SW480 (cell line): ENCODE results near the gene RB1.
"Not testable (repeated sequence)": the region's sequence is repeated elsewhere in the genome, so short reads cannot be mapped to it uniquely, and the experiment has no call there.

Experiments
- DNase-seq: peaks from one replicate; pipeline ENCODE4 v3.0.0-alpha.2; 2016; ENCODE audit warnings: low spot score

RB1 gene

GRCh38 chr13:48410199-48410598, 106.6 kb downstream of the RB1 start:
- DNase-seq: no peak

- DNase-seq: no peak
Measured at GRCh38 chr13:48411147-48411794, 107.7 kb downstream of the RB1 start.

GRCh38 chr13:48411841-48412531, 108.4 kb downstream of the RB1 start:
- no peak for DNase-seq

GRCh38 chr13:48412881-48413351, 109.4 kb downstream of the RB1 start, which contains the start of gene LPAR6:
LPAR6 (minus strand) TSS chr13:48413113; CDS start chr13:48412423, 690 bp downstream.
- no peak for DNase-seq

GRCh38 chr13:48414501-48414900, 111.0 kb downstream of the RB1 start:
- DNase-seq: no peak

GRCh38 chr13:48415516-48415915, 112.0 kb downstream of the RB1 start:
- no peak for DNase-seq

- not testable (repeated sequence) for DNase-seq
Measured at GRCh38 chr13:48422003-48422402, 118.5 kb downstream of the RB1 start.

- DNase-seq: no peak
Measured at GRCh38 chr13:48424212-48424611, 120.7 kb downstream of the RB1 start.

- no peak for DNase-seq
Measured at GRCh38 chr13:48426052-48426451, 122.5 kb downstream of the RB1 start.

- not testable (repeated sequence) for DNase-seq
Measured at GRCh38 chr13:48426755-48427298, 123.3 kb downstream of the RB1 start.

- DNase-seq: no peak
Measured at GRCh38 chr13:48429036-48429435, 125.5 kb downstream of the RB1 start.

GRCh38 chr13:48429886-48430285, 126.3 kb downstream of the RB1 start:
- DNase-seq: no peak

- DNase-seq: no peak
Measured at GRCh38 chr13:48431431-48431830, 127.9 kb downstream of the RB1 start.

- DNase-seq: no peak
Measured at GRCh38 chr13:48431987-48432615, 128.6 kb downstream of the RB1 start.

GRCh38 chr13:48434200-48434599, 130.6 kb downstream of the RB1 start:
- DNase-seq: no peak

- DNase-seq: no peak
Measured at GRCh38 chr13:48436661-48437288, 133.2 kb downstream of the RB1 start.

GRCh38 chr13:48437371-48437770, 133.8 kb downstream of the RB1 start:
- no peak for DNase-seq

GRCh38 chr13:48443442-48444208, 140.1 kb downstream of the RB1 start:
- DNase-seq: no peak

- no peak for DNase-seq
Measured at GRCh38 chr13:48446464-48446863, 142.9 kb downstream of the RB1 start.

- no peak for DNase-seq
Measured at GRCh38 chr13:48448285-48448958, 144.9 kb downstream of the RB1 start.
